ENCODE results near the gene ALAS1.
A peak's percentile ranks its signal among the peaks of the same experiment; 100 is the strongest.

Gene ALAS1

GRCh38 chr3:52223449-52224408 lies 25.8 kb downstream of the ALAS1 start:
- no peak overlapping the region for H3K27ac ChIP-seq
- peaks cover 29 to 39% of the 10 kb centered on the region in 2 experiments for H3K4me1 ChIP-seq (ENCODE audit: control insufficient read depth in 1 of 2, insufficient read depth in 1 of 2, low read depth in 1 of 2, low read length in 1 of 2)
- peaks cover 59% of the 10 kb centered on the region for H3K36me3 ChIP-seq
- no peaks in the 10 kb centered on the region for H3K9me3 ChIP-seq
- no peaks in the 10 kb centered on the region for H3K27me3 ChIP-seq
- no peak overlapping the region for H3K4me3 ChIP-seq (ENCODE audit: low read depth in 1 of 2, low read length in 1 of 2)
- TF ChIP-seq, protein P1, sequence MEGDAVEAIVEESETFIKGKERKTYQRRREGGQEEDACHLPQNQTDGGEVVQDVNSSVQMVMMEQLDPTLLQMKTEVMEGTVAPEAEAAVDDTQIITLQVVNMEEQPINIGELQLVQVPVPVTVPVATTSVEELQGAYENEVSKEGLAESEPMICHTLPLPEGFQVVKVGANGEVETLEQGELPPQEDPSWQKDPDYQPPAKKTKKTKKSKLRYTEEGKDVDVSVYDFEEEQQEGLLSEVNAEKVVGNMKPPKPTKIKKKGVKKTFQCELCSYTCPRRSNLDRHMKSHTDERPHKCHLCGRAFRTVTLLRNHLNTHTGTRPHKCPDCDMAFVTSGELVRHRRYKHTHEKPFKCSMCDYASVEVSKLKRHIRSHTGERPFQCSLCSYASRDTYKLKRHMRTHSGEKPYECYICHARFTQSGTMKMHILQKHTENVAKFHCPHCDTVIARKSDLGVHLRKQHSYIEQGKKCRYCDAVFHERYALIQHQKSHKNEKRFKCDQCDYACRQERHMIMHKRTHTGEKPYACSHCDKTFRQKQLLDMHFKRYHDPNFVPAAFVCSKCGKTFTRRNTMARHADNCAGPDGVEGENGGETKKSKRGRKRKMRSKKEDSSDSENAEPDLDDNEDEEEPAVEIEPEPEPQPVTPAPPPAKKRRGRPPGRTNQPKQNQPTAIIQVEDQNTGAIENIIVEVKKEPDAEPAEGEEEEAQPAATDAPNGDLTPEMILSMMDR (IDR thresholded peaks at IDR 0.05) = no peak

DNA sequence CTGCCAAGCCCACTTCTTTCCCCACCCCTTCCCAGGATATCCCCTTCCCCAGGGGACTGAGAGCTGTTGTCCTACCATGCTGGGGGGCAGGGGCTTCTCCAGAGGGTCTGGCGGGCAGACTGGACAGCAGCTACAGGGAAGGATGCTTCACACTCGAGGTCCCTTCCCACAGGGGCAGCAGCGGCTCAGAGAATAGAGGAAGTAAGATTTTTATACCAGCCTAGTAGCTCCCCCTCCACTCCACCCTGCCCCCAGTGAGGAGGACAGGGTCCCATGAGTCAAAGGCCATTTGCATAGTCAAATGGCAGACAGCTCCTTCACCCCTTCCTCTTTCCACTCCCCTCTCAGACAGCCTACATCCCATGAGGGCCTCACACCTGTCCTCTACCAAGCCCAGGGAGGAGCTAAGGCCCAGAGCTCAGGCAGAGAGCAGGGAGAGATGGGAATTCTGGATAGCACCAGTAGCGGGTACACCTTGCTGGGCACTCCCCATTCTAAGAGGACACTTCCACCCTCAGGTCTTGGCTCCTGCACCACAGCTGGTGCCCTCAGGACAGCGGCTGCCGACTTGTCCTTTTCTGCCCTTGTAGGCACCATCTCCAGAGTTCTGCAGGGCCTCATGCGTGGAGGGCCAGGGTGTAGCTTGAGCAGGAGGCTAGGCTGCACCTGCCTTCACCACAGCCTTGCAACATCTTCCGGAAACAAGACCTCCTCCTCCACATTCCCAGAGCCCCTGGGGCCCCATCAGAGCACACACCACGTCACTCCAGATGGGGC lies 27.7 kb downstream of the ALAS1 start, which contains the start of gene TLR9:
TLR9 (minus strand) TSS at position 194 of the 777 bp plus-strand sequence; CDS start at position 78, 116 bp downstream.
- Histone ChIP-seq H3K36me3 (peaks cover 76% of the 10 kb centered on the region), H3K4me1 (ENCODE audit: control insufficient read depth in 1 of 2, insufficient read depth in 1 of 2, low read depth in 1 of 2, low read length in 1 of 2) (peaks cover 23 to 30% of the 10 kb centered on the region in 2 experiments), H3K9me3 (no peaks in the 10 kb centered on the region), H3K27ac (peak within 1 kb of the TSS; percentile 75), H3K27me3 (no peaks in the 10 kb centered on the region), H3K4me3 (ENCODE audit: low read depth in 1 of 2, low read length in 1 of 2) (peak within 1 kb of the TSS in 1 of 2 experiments; percentile 21)
- TF ChIP-seq, protein P1 (IDR thresholded peaks at IDR 0.05) = no peak

DNA sequence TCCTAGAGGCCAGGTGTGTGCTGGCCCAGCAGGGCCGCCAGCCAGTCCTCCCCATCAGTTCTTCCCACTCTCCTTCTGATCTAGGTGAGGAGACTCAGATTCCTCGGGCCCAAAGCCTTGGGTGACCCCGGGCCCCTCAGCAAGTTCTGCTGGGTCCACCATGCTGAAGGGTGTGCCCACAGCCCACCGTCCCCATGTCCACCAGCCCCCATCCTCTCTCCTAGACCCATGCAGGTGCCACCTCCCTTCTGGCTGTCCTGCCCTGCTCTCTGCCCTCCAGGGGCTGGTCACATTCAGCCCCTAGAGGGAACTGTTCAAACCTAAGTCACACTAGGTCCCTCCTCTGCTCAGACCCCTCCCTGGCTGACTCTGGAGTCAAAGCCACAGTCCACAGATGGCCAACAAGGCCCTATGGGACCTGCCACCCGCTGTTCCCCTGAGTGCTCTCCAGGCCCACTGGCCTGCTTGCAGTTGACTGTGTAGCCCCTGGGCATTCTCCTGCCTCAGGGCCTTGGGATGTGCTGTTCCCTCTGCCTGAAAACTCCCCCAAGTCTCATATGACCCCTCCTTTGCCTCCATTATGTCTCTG lies 28.4 kb downstream of the ALAS1 start:
- H3K27ac ChIP-seq = peak overlapping the region; percentile 75
- peaks cover 76% of the 10 kb centered on the region for H3K36me3 ChIP-seq
- H3K4me1 ChIP-seq (ENCODE audit: control insufficient read depth in 1 of 2, insufficient read depth in 1 of 2, low read depth in 1 of 2, low read length in 1 of 2) = peaks cover 21 to 30% of the 10 kb centered on the region in 2 experiments
- TF ChIP-seq, protein P1 (IDR thresholded peaks at IDR 0.05) = no peak
- no peaks in the 10 kb centered on the region for H3K9me3 ChIP-seq
- H3K4me3 ChIP-seq (ENCODE audit: low read depth in 1 of 2, low read length in 1 of 2) = peak overlapping the region in 1 of 2 experiments; percentile 21
- no peaks in the 10 kb centered on the region for H3K27me3 ChIP-seq

DNA sequence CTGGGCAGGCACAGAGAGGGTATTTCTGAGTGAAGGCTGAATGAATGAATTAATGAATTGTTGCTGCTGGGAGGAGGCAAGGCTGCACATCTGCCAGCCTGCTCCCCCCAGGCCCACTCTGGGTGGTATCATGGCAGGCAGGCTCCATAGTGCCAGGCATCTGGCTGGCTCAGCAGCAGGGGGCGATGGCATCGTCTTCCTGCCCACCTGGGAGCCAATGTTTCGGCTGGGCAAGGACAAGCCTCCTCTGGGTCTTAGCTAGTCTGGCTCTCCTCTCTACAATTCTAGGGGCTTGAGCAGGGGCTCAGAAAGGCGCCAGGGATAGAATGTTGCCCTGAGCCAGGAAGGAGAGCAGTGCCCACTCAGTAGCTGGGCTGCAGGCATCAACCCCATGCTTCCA lies 29.2 kb downstream of the ALAS1 start:
- H3K4me1 ChIP-seq (ENCODE audit: control insufficient read depth in 1 of 2, insufficient read depth in 1 of 2, low read depth in 1 of 2, low read length in 1 of 2) = peaks cover 27 to 32% of the 10 kb centered on the region in 2 experiments
- no peak overlapping the region for H3K4me3 ChIP-seq (ENCODE audit: low read depth in 1 of 2, low read length in 1 of 2)
- peaks cover 76% of the 10 kb centered on the region for H3K36me3 ChIP-seq
- no peaks in the 10 kb centered on the region for H3K9me3 ChIP-seq
- peak overlapping the region; percentile 75 for H3K27ac ChIP-seq
- TF ChIP-seq, protein P1 (IDR thresholded peaks at IDR 0.05) = no peak
- no peaks in the 10 kb centered on the region for H3K27me3 ChIP-seq

DNA sequence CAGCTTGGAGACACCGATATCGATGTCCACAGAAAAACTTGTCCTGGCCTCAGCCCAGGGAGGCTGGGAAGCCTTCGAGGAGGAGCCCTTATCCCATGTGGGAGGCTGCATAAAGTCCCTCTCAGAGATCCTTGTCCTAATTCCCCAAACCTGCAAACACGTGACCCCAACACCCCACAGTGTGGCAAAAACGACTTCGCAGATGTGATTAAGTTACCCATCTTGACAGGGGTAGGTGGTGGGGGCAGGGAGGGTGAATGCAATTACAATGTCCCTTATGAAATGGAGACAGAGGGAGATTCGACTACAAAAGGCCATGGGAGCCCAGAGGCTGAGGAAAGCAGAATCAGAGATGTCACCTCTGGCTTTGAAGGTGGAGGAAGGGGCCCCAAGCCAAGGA lies 29.8 kb downstream of the ALAS1 start:
- Histone ChIP-seq H3K36me3 (peaks cover 76% of the 10 kb centered on the region), H3K9me3 (no peaks in the 10 kb centered on the region), H3K4me3 (ENCODE audit: low read depth in 1 of 2, low read length in 1 of 2) (no peak overlapping the region), H3K4me1 (ENCODE audit: control insufficient read depth in 1 of 2, insufficient read depth in 1 of 2, low read depth in 1 of 2, low read length in 1 of 2) (peaks cover 32 to 35% of the 10 kb centered on the region in 2 experiments), H3K27ac (peak overlapping the region; percentile 13), H3K27me3 (no peaks in the 10 kb centered on the region)
- TF ChIP-seq, protein P1 (IDR thresholded peaks at IDR 0.05) = no peak
